Tibial artery (tissue), 4 donors: ENCODE results near the gene MACROD2.
A peak's percentile ranks its signal among the peaks of the same experiment; 100 is the strongest.

Source experiments
- DNase-seq, 2 donors: peaks; one replicate each; pipeline ENCODE4 v3.0.0-alpha.2; 2019
- H3K27ac ChIP-seq, 2 donors: fragments of 200-600 bp; sonication (generic) in 1 of 2; 1 replicate in 1 of 2; 2 replicates in 1 of 2; pipeline ENCODE4 v1.5.1; 2018 to 2019; ENCODE audit warnings: mild to moderate bottlenecking in 1 of 2
- H3K27me3 ChIP-seq, 2 donors: fragments of 200-600 bp; sonication (generic) in 1 of 2; one replicate each; pipeline versions ENCODE4 v1.5.1 to v1.6.0; 2016 to 2019
- H3K36me3 ChIP-seq, 3 donors: fragments of 200-600 bp; sonication (generic) in 2 of 3; one replicate each; pipeline ENCODE4 v1.5.1; 2016 to 2019; ENCODE audit warnings: mild to moderate bottlenecking in 2 of 3
- H3K4me1 ChIP-seq, 4 donors: fragments of 200-600 bp; sonication (generic) in 2 of 4; 1 replicate in 3 of 4; 2 replicates in 1 of 4; pipeline ENCODE4 v1.5.1; 2016 to 2019
- H3K4me3 ChIP-seq, 2 donors: fragments of 200-600 bp; sonication (generic) in 1 of 2; 1 replicate in 1 of 2; 2 replicates in 1 of 2; pipeline ENCODE4 v1.5.1; 2018 to 2019; ENCODE audit warnings: mild to moderate bottlenecking in 2 of 2
- H3K9me3 ChIP-seq, 3 donors: fragments of 200-600 bp; sonication (generic) in 1 of 3; one replicate each; pipeline ENCODE4 v1.5.1; 2016 to 2019
- intact Hi-C: fragments of 100-400 bp; cut with DNase I; formaldehyde crosslinking; loops from one replicate; pipeline ENCODE4 v1.15.0; 2023; ENCODE audit warnings: low total_unique reads
- TF ChIP-seq, protein P1 (sequence below), 2 experiments: fragments of 200-600 bp in 1 of 2; fragments of 450-650 bp in 1 of 2; IDR thresholded peaks; one replicate each; pipeline ENCODE4 v1.5.1; 2017 to 2019; ENCODE audit warnings: antibody characterized with exemption in 2 of 2, mild to moderate bottlenecking in 1 of 2, moderate library complexity in 1 of 2

The MACROD2 gene

DNA sequence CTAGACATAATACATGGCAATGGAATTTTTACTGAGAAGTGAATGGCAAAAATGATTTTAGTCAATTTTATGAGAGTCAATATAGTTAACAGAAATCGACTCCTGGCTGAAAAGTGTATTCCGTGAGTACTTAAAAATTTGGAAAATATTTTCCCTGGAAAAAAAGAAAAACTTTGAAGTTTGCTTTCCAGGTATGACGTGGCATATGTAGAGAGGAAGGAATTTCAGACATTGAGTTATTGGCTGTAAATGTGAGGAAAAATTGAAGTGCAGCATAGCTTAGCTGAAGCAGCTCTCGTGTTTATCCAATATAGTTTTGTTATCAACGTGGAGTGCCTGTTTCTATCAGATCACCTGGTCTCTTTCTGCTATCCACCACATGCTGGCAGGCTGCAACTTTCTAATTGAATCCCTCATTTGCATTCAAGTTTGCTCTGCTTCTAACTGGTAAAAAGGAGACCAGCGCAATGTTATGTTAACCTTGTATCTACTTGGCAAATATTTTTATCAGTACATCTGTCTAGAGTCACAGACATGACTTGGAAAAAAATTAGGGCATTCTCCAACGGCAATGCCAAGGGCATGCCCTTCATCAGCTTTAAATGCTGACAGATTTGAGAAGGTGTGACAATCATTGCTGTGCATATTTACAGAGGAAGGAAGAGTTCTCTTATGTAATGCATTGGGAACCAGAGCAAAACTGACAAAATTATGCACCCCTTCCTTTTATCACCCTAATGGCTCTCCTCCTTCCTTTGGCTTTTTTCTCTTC is 1444.9 kb downstream of the MACROD2 start:
- intact Hi-C loops: no loop called here
- Histone ChIP-seq H3K27ac (no peak overlapping the region), H3K36me3 (no peaks in the 10 kb centered on the region), H3K27me3 (no peaks in the 10 kb centered on the region), H3K4me1 (peaks cover 0 to 3% (median 0%) of the 10 kb centered on the region in 4 donors), H3K9me3 (no peaks in the 10 kb centered on the region), H3K4me3 (no peak overlapping the region)
- DNase-seq: no peak
- TF ChIP-seq, protein P1, sequence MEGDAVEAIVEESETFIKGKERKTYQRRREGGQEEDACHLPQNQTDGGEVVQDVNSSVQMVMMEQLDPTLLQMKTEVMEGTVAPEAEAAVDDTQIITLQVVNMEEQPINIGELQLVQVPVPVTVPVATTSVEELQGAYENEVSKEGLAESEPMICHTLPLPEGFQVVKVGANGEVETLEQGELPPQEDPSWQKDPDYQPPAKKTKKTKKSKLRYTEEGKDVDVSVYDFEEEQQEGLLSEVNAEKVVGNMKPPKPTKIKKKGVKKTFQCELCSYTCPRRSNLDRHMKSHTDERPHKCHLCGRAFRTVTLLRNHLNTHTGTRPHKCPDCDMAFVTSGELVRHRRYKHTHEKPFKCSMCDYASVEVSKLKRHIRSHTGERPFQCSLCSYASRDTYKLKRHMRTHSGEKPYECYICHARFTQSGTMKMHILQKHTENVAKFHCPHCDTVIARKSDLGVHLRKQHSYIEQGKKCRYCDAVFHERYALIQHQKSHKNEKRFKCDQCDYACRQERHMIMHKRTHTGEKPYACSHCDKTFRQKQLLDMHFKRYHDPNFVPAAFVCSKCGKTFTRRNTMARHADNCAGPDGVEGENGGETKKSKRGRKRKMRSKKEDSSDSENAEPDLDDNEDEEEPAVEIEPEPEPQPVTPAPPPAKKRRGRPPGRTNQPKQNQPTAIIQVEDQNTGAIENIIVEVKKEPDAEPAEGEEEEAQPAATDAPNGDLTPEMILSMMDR (IDR thresholded peaks at IDR 0.05): no peak

DNA sequence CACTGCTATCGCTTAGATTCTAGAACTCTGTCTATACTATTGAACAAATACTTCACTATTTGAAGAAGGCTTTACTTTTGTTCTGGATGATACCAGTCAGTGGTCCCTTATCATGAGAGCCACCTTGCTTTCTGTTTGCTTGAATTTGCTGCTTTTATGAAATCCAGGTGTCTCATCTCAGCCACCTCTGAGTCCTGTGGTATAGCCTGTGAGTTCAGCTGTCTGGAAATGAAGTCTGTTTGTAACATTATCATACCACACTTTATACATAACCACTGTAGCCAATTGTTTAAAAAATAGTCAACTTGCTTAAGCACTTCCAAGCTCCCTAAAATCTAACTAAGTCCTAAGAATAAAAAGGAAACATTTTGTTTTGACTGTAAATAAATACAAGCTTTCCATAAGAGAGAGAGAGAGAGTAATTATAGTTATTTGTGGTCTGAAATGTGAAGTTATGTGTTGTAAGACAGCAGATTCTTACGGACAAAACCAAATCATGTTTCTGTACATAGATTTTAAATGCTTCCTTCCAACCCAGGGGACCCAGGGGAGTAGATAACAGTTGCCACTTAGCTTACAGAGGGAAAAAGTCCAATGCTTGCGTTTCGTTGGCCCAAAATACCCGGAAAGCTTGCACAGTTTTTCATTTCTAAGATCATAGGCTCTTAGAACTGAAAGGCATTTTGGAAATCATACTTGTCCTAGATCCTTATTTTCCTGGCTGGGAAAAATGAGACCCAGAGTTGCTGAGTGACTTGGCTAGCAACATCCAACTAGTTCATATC is 1449.9 kb downstream of the MACROD2 start:
- no peak for DNase-seq
- Histone ChIP-seq H3K36me3 (no peaks in the 10 kb centered on the region), H3K4me3 (no peak overlapping the region), H3K4me1 (peaks cover 0 to 16% (median 9%) of the 10 kb centered on the region in 4 donors), H3K9me3 (no peaks in the 10 kb centered on the region), H3K27me3 (no peaks in the 10 kb centered on the region), H3K27ac (peak overlapping the region in 1 of 2 donors; percentile 22)
- TF ChIP-seq, protein P1 (IDR thresholded peaks at IDR 0.05): no peak
- intact Hi-C loops: no loop called here

DNA sequence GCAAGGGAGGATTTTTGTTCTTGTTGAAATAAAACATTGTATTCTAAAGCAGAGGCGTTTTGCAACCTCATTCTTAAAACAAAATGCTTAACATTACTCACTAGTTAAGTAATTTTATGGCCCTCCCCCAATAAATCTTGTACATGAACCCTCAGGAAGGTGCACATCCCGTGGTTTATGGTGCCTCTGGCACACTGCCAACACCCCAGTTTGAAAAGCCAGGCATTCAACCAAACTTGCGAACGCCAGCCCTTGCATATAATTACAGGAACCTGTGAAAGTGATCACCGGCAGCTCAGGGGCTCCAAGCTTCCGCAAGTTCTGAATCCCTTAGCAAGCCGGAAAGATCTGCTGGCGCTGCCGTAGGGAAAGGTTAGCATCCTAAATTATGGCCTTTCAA is 1451.1 kb downstream of the MACROD2 start:
- Histone ChIP-seq H3K27ac (no peak overlapping the region), H3K9me3 (no peaks in the 10 kb centered on the region), H3K4me3 (no peak overlapping the region), H3K27me3 (no peaks in the 10 kb centered on the region), H3K36me3 (no peaks in the 10 kb centered on the region), H3K4me1 (peaks cover 0 to 16% (median 9%) of the 10 kb centered on the region in 4 donors)
- DNase-seq: no peak
- intact Hi-C loops: no loop called here
- TF ChIP-seq, protein P1 (IDR thresholded peaks at IDR 0.05): no peak

DNA sequence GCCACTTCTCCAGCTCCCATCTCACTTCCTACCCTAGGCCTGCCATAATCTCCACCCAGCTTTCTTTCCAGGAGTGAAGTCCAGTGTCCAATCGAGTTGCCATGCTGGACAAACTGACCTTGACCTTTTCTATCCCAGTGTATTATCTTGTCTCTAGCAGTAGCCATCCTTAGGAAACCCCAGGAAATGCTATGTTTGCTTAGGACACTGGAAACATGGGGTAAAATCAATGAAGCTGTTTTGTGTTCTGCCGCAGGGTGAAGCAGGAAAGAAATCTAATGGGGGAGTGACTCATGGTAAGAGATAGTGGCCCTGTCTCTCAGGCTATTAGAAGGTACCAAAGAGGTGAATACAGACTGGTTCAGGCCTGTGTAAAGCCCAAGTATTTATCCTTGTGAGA is 1452.2 kb downstream of the MACROD2 start:
- Histone ChIP-seq H3K27ac (no peak overlapping the region), H3K4me1 (peaks cover 0 to 16% (median 9%) of the 10 kb centered on the region in 4 donors), H3K36me3 (no peaks in the 10 kb centered on the region), H3K4me3 (no peak overlapping the region), H3K27me3 (no peaks in the 10 kb centered on the region), H3K9me3 (no peaks in the 10 kb centered on the region)
- intact Hi-C loops: no loop called here
- TF ChIP-seq, protein P1 (IDR thresholded peaks at IDR 0.05): no peak
- DNase-seq: no peak

DNA sequence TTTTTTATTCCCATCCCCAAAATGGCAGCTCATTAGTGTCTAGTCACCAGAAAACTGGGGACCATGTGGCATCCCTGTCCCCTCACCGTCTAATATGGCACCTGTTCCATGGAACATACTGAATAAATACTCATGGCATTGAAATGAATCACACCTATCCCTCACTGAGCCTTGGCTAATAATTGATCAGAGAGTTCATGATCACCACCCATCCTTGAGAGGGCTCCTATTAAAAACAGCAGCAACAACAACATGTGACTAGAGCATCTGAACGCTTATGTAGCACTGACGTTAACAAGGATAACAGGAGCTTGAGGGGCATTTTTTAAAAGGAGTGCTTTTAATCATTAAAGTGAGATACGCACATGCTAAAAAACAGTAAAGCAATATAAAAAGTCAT is 1453.7 kb downstream of the MACROD2 start:
- Histone ChIP-seq H3K9me3 (no peaks in the 10 kb centered on the region), H3K27ac (no peak overlapping the region), H3K4me1 (peaks cover 0 to 16% (median 9%) of the 10 kb centered on the region in 4 donors), H3K27me3 (no peaks in the 10 kb centered on the region), H3K4me3 (no peak overlapping the region), H3K36me3 (no peaks in the 10 kb centered on the region)
- intact Hi-C loops: no loop called here
- TF ChIP-seq, protein P1 (IDR thresholded peaks at IDR 0.05): no peak
- no peak for DNase-seq
